ENCODE measurements around the gene RPTOR.

- TF ChIP-seq POLR2A (IDR thresholded peaks at IDR 0.05) (no peak), CTCF (IDR thresholded peaks at IDR 0.05) (no peak)
Measured at GRCh38 chr17:80747469-80747868, 202.8 kb downstream of the RPTOR start.

Data from upper lobe of left lung (tissue), 4 donors.